Activated CD8-positive, alpha-beta memory T cell treated with anti-CD3 and anti-CD28 coated beads, Interleukin-2, amount 50 U/mL, for 48 hours (primary cell): ENCODE results near the gene DNM1.

ENCODE experiments used
- DNase-seq: peaks from one replicate; pipeline ENCODE4 v3.0.0-alpha.2; 2020

The DNM1 gene

DNA sequence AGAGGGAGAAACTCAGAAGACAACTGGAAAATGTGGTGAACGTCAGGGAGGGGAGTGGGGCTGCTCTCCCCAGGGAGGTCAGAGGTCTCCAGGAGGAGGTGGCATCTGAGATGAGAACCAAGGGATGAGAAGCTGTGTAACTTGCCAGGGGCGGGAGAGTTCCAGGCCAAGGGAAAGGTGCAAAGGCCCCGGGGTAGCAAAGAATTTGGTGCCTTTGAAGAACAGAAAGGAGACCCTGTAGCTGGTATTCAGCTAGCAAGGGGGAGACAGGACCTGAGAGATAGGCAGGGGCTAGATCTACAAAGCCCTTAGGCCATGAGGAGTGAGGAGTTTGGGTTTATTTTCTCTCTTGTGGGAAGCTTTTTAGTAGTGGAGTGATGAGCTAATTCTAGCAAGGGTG is 3.3 kb downstream of the DNM1 start:
- no peak for DNase-seq

DNA sequence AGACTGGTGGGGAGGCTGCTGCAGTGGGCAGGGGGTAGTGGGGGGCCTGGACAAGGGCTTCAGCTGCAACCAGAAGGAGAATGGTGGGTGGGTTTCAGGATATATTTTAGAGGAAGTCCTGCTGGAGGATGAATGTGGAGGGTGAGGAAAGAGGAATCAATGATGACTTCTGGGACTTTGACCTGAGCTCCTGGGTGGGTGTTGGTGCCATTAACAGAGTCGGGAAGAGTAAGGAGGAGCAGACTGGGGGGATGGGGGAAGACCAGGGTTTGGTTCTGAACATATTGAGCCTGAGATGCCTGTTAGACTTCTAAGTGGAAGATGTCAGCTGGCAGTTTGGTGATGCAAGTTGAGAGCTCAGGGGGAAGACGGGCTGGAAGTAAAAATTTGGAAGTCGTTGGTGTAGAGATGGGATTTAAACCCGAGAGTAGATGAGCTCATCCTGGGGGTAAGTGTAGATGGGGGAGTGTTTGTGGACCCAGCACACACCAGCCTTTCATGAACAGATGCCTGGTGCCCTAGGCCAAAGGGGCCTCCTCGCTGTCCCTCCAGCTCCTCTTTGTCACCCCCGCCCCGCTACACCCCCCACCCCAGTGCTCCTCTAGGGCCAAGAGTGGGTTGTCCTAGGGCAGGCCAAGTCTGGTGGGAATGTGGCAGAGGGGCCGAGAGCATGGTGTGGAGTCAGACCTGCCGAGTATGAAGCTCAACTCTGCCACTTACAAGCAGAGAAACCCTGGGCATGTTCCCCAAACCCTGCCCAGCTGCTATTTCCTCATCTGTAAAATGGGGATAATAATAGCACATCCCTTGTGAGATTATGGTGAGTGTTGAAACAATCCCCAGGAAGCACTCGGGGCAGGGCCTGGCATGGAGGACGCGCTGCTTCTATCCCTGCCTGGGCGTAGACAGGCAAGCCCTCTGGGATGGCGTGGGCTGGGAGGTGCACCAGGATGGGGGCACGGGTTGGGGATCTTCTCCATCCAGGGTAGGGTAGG is 4.0 kb downstream of the DNM1 start:
- no peak for DNase-seq

DNA sequence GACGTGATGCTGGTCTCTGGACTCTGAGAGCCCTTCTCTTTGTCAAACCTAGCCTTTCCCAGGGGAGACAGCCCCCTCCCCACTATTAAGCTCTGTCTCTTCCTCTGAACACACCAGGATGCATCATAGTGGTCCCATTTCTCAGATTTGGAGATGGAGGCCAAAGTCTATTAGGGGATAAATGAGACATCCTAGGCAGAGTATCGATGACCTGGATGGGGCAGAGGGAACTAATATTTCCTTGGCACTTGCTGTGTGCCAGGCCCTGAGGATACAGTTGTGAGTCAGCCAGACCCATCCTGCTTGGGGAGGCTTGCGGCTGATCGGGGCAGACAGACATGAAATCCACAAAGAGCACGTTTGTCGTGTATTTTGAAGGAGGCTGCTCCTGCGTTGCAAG is 5.2 kb downstream of the DNM1 start:
- no peak for DNase-seq

DNA sequence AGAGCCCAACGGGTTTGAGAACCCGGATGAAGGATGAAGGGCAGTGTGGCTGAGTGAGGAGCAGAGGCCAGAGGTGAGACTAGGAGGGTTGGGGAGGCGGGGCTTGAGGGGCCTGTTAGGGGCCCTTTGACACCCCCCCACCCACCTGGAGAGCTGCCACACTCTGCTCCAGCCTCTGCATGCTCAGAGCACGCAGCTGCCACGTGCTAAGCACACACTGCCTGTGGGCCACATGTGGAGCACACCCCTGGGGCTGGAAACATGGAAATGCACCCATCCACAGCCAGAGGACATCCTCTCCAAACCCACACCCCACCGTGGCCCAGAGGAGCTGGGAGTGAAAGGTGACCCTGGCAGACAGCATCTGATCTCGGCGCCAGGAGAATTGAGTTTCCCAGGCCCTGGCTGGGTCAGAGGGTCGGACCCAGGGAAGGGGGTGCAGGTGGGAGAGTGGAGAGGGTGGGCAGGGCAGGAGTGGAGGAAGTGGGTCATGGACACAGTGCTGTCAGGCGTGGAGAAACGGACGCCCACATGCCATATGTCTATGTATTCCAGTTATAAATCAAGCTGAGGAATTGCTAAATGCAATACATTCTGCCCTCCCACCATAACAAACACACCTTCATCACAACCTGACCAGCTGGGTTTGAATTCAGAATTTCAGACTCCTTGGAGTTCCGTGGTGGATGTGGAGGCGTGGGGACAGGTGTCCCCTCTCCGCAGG is 5.9 kb downstream of the DNM1 start:
- no peak for DNase-seq

DNA sequence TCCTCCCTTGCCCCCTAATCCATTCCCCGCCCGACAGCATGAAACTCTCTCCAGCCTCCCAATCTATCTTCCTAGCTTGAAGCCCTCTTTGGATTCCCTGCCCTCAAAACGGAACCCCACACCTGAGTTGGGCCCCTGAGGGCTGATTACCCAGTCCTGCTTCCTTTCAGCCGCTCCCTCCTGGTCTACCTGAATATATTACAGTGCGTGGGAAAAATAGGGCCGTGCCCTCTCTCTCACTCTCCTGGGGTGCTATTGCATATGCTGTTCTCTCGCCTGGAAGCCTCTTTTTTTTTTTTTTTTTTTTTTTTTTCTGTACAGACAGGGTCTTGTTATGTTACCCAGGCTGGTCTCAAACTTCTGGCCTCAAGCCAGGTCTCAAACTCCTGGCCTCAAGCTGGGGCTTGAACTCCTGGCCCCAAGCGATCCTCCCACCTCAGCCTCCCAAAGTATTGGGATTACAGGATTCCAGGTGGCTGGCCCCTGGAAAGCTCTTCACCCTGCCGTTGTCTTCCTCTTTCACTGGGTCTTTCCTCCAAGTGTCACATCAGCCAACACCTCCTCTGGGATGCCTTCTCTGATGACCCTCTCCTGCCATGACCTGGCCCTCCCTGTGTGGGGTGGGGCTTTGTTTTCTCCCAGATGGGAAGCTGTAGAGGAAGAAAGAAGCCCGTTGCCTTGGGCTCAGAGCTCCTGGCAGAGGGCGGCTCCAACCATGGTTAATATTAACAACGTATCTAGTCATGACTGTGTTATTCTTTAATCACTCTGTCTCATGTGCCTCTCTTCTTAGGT is 8.2 kb downstream of the DNM1 start:
- no peak for DNase-seq

DNA sequence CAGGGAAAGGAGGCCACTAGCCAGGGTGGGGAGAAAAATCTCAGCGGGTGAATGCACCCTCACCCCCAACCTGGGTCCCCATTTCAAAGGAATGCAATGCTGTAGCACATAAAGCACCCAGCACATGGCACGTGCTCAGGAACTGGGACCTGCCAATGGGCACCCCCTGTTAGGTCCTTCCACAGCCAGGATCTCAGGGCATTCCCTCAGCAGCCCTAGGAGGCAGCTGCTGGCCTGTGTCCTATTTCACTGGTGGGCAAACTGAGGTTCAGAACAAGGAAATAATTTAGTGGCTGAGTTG is 8.8 kb downstream of the DNM1 start:
- DNase-seq: no peak

DNA sequence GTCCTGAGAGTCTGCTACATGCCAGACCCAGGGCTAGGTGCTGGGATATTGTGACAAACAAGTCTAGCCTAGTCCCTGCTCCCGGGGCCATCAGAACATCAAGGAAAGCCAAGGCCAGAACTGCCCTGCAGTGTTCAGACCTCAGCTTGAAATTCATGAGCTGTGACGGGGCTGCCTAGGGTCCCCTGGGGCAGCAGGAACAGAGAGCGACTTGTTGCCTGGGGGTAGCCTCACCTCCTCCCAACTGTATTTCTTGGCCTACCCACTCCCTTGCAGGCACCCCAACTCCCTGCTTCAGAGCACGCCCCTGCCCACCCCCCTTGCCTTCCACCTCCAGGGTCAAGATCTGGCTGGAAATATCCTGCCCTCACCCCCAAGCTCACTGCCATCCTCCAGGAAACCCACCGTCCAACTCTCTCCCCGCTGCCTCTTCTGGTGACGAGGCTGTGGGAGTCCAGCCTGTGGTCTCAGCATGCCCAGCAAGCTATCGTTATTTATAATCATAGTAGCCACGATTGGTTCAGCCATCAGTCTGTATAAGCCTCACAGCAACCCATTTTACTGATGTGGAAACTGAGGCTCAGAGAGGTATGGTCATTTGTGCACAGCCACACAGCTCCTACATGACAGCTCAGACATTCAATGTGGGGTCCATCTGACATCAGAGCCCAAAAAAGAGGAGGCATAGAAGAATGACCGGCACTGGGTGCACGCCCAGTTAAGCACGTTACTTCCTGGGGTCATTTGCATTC is 10.7 kb downstream of the DNM1 start:
- no peak for DNase-seq

DNA sequence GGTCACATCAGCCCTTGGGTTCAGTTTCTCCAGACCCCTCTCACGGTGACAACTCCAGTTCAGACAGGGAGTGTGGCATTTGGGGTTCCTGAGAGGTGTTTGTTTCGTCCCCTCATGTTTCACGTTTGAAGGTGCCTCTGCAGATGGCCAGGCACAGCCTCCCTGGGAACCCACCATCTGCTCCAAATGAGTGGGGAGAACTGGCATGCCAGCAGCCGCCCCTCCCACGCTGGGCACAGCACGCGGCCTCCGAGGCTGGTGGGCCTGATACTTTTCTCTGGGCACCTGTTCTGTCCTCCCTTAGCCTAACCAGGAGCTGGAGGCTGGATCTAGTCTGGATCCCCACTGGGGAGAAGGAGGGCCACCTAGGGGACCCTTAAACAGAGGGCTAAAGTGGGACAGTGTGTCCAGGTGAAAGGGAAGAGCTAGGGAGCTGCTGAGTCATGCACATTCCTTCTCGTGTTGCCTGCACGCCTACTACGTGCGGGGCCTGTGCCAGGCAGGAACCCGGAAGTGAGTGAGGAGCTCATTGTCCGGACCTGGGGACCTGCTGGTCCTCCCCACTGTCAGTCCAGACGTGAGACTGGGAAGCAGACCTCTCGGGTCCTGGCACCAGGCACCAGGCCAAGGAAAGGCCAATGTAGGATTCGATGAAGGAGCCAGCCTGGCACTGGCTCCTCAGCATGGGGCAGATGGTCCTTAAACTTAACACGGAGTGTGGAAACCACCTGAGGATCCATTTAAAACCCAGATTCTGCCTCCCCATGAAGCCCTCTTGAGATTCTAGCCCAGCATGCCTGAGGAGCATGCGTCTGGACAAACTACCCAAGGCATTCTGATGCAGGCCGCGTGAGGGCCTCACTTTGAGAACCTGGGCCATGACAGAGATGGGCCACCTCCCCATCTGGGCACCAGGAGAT is 11.7 kb downstream of the DNM1 start:
- DNase-seq: no peak

DNA sequence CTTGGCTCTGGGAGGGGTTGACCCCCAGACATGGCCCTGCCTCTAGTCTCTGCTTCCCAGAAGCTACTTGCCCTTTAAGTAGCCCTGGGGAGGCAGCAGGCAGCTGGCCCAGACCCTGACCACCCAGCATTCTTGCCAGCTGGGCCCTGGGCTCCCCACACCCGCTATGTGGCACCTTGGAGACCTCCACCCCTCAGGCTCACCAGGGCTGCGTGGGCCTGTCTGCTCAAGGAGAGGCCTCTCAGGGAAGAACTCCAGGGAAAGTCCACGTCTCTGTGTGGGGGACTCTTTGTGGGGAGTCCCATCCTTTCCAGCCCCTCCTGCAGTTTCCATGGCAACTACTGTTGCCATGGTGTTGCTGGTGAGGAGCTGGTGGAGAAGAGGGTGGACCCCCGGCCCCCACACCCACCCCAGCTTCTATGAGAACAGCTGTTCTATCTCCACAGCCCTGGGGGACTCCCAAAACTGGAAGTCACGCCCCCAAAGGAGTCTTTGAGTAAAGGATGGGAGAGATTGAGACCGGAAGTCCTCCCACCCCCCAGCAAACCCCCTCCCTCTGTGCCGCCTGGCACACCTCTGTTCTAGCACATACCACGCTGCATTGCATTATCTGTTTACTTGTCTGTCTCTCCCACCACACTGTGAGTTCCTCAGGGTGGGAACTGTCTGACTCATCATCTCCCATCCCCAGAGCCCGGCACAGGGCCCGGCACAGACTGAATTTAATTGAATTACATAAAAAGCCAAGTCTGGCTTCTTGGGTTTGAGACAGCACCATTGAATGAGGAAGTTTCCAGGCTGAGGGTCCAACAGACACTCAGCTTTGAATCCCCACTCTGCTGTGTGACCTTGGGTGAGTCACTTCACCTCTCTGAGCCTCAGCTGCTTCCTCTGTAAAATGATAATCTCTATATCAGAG is 12.6 kb downstream of the DNM1 start:
- DNase-seq: no peak

DNA sequence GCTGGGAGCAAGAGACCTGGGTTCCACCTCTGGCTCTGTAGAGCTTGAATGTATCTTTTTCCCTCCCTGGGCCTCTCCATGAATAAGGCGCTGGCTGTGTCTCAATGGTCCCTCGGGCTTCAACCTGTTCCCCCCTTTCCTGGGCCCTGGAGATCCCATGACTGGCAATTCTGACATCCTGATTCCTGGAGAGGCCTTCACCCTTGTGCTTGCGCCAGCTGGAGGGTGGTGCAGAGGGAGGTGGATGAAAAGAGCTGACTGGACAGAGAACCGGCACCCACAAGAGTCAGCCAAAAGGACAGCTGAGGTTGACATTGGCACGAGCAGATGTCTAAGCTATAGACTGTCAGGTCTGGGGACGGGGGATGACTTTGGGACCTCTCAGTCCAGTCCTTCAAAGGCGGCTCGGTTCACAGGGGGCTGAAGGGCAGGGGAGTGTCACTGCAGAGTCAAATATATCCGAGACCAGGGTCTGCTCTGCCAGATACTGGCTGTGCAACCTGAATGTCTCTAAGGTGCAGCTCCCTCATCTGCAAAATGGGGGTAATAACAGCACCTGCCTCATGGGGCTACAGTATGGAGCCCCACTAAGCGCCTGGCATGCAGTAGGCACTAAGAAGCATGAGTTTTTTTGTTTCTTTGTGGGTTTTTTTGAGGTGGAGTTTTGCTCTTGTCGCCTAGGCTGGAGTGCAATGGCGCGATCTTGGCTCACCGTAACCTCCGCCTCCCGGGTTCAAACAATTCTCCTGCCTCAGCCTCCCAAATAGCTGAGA is 13.8 kb downstream of the DNM1 start:
- no peak for DNase-seq

DNA sequence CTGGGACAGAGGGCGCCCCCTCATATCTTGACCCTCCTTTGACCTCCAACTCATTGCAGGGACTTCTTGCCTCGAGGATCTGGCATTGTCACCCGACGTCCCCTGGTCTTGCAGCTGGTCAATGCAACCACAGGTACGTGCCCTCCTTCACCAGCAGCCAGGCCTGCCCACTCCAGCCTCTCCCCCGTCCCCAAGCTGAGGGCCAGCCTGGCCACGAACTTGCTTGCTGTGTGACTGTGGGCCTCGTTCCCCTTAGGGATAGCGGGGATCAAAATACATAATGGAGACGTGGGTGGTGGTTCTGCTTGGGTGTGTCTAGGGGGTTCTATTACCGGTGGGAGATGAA is 15.0 kb downstream of the DNM1 start:
- DNase-seq: no peak

DNA sequence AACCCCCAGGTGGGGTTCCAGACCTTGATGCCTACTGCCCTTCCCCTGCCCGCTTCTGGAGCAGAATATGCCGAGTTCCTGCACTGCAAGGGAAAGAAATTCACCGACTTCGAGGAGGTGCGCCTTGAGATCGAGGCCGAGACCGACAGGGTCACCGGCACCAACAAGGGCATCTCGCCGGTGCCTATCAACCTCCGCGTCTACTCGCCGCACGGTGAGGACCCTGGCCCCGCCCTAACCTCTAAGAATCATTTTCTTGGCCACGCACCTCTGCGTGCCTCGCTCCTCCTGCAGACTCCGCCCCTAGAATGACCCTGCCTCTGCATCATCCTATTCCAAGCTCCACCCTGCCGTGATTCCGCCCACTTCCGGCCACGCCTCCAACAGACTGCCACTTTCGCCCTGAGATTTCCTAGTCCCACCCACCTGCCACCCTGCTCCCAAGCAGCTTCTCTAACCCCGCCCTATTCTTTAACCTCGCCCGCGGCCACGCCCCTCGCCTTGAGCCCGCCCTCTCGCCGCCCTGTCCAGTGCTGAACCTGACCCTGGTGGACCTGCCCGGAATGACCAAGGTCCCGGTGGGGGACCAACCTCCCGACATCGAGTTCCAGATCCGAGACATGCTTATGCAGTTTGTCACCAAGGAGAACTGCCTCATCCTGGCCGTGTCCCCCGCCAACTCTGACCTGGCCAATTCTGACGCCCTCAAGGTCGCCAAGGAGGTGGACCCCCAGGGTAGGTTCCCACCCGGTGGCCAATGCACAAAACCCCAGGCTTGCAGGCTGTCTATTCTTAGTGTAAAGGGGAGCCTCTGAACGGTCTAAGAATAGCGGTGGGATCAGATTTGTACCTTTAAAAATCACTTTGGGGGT is 15.6 kb downstream of the DNM1 start:
- DNase-seq: peak; percentile 94

DNA sequence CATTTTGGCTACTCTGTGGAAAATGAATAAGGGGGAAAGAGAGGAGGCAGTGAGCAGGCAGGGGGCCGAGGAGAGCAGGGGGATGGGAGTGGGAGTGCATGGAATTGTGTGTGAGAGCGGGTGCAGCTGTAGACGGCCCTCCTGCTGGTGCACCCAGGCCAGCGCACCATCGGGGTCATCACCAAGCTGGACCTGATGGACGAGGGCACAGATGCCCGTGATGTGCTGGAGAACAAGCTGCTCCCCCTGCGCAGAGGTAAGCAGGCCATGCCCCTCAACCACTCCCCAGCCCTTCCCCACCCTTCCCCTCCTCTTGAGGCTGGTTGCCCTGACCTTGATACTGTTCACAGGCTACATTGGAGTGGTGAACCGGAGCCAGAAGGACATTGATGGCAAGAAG is 16.7 kb downstream of the DNM1 start:
- no peak for DNase-seq

DNA sequence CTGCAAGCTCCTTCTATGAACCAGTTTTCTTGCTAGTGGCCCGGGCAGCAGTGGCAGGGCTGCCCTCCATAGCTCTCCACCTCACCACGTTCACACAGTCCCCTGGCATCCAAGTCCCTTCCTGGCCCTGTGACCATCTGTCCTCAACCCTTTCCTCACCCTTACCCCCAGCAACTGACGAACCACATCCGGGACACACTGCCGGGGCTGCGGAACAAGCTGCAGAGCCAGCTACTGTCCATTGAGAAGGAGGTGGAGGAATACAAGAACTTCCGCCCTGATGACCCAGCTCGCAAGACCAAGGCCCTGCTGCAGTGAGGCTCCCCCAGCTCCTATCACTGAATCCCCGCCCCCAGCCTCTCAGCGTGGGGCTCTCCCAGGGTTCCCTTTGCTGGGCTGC is 18.8 kb downstream of the DNM1 start:
- DNase-seq: no peak

DNA sequence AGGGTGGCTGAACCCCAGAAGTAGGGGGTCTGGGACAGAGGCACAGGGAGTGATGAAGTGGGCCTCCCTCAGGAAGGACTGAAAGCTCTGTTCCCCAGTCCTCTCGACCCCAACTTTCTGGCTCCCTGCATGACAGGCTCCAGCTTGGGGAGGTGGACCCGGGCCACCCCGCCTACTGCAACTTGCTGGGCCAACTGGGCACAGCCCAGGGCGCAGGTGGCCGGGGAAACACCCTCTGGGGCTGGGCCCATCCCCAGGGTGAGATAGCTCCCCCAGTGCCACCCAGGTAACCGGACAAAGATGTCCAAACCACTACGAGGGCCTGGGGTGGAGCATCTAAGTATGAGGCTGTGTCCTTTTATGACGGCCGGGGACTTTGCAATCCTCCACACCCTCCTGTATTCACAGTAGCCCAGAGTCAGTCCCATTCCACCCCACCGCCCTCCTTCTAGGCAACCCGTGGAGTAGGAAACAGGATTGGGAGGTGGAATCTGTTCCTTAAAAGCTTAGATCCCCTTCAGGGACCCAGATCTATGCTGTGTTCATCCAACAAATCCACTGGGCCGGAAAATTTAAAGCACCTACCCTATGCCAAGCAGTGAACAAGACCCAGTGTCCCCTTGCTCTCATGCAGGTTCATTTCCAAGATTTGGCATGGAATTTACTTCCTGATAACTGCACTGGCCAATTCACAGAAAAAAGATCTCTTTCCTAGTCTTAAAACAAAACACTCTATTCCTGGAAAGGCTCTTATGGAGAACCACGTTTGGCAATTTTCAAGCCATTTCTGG is 19.9 kb downstream of the DNM1 start:
- DNase-seq: no peak

DNA sequence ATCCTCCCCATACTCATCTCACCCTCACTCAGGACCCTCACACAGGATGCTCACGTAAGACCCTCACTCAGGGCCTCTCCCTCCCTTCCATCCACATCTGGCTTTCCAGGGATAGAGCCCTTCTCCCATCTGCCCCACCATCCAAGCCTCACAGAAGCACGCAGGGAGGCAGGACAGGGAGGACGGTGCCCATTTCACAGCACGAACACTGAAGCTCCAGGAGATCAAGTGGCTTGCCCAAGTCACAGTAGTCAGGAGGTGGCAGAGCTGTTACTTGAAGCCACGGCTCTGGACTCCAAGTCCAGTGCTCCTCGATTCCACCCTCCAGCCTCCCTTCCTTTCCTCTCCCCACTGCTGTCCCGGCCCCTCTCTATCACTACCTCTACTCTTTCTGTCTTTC is 21.7 kb downstream of the DNM1 start:
- no peak for DNase-seq

DNA sequence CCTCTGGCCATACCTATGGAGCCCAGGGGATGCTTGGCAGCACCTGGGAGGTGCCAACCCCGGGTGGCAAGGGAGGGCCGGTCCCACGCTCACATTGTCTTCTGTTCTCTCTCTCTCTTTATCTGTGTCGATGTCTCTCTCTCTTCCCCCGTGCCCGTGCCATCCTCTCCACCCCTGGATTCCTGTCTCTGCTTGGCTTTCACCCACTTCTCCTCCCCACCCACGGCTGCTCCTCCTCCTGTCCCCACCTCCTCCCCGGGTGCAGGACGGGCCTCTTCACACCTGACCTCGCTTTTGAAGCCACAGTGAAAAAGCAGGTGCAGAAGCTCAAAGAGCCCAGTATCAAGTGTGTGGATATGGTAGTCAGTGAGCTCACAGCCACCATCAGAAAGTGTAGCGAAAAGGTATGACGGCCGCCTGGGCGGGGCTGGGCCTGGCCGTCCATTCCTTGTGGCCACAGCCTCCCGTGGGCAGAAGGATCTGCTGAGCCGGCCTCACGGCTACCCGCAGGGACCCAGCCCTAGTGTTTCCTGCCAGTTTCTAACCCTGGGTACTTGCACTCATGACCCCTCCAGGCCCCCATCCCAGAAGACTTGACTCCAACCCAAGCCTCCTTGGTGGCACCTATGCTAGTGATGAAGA is 22.7 kb downstream of the DNM1 start:
- no peak for DNase-seq

DNA sequence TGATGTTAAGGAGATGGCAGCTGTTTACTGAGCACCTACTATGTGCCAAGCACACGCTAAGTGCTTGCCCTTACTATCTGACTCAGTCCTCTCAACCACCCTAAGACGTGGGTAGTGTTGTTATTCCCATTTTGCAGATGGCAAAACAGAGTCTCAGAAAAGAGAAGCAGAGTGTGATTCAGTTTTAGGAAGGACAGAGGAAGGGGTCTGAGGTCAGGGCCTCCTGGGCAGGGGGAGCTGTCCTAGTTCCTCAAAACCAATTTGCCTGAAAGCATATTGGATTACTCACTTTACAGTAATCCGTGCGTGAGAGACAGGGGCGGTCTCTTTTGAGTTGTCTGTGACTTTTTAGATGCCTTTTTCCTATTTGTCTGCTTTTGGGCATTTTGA is 23.2 kb downstream of the DNM1 start:
- no peak for DNase-seq
